CD4-positive, alpha-beta T cell treated with Interleukin-6 at 100 ng/mL for 8 hours (primary cell): ENCODE results near the gene RTTN.
"Not testable (repeated sequence)": the region's sequence is repeated elsewhere in the genome, so short reads cannot be mapped to it uniquely, and the experiment has no call there.

Source experiments
- DNase-seq: peaks from one replicate; pipeline ENCODE4 v3.0.0-alpha.2; 2020; ENCODE audit warnings: mixed read lengths, low spot score

Gene RTTN

GRCh38 chr18:70149616-70150301, 55.7 kb downstream of the RTTN start:
- no peak for DNase-seq

GRCh38 chr18:70149156-70149555, 56.3 kb downstream of the RTTN start:
- no peak for DNase-seq

GRCh38 chr18:70148039-70148938, 57.2 kb downstream of the RTTN start:
- DNase-seq = no peak

GRCh38 chr18:70146174-70146573, 59.3 kb downstream of the RTTN start:
- DNase-seq = no peak

- DNase-seq = no peak
These were observed 63.5 kb downstream of the RTTN start for GRCh38 chr18:70142001-70142400.

- DNase-seq = no peak
These were observed 66.3 kb downstream of the RTTN start for GRCh38 chr18:70139138-70139537.

- DNase-seq = no peak
These were observed 69.9 kb downstream of the RTTN start for GRCh38 chr18:70135604-70136003.

- no peak for DNase-seq
These were observed 72.5 kb downstream of the RTTN start for GRCh38 chr18:70132999-70133398.

- no peak for DNase-seq
These were observed 77.2 kb downstream of the RTTN start for GRCh38 chr18:70128271-70128670.

- DNase-seq = no peak
These were observed 78.1 kb downstream of the RTTN start for GRCh38 chr18:70127359-70127758.

- DNase-seq = no peak
These were observed 78.7 kb downstream of the RTTN start for GRCh38 chr18:70126832-70127231.

GRCh38 chr18:70124139-70124538, 81.3 kb downstream of the RTTN start:
- DNase-seq = no peak

- DNase-seq = no peak
These were observed 83.6 kb downstream of the RTTN start for GRCh38 chr18:70121842-70122241.

GRCh38 chr18:70116949-70117348, 88.5 kb downstream of the RTTN start:
- DNase-seq = no peak

- DNase-seq = no peak
These were observed 92.0 kb downstream of the RTTN start for GRCh38 chr18:70113511-70113910.

GRCh38 chr18:70110678-70111077, 94.8 kb downstream of the RTTN start:
- no peak for DNase-seq

- no peak for DNase-seq
These were observed 98.4 kb downstream of the RTTN start for GRCh38 chr18:70107091-70107490.

GRCh38 chr18:70102854-70103253, 102.6 kb downstream of the RTTN start:
- not testable (repeated sequence) for DNase-seq

GRCh38 chr18:70089858-70090257, 115.6 kb downstream of the RTTN start:
- no peak for DNase-seq

- no peak for DNase-seq
These were observed 119.4 kb downstream of the RTTN start for GRCh38 chr18:70086085-70086484.

- no peak for DNase-seq
These were observed 119.8 kb downstream of the RTTN start for GRCh38 chr18:70085641-70086040.

GRCh38 chr18:70082430-70082829, 123.1 kb downstream of the RTTN start:
- DNase-seq = no peak

GRCh38 chr18:70078106-70078505, 127.4 kb downstream of the RTTN start:
- no peak for DNase-seq
